HEK293 (cell line): Measurements from ENCODE around the gene CACNA1C.

Source experiments
- CTCF ChIA-PET: fragments of 350-600 bp; formaldehyde crosslinking; extraction: SDS; loops from one replicate; lab custom pipeline; 2021; ENCODE audit warnings: antibody characterized with exemption; lab: Yijun Ruan, JAX
- POLR2A ChIA-PET: fragments of 300-600 bp; formaldehyde crosslinking; extraction: SDS; loops from one replicate; lab custom pipeline; 2020; ENCODE audit warnings: antibody characterized with exemption, inconsistent platforms; lab: Yijun Ruan, JAX
- H3K27ac ChIP-seq: fragments of 200-500 bp; sonication (Bioruptor generic); 2 replicates; pipeline ENCODE4 v1.5.1; 2014; ENCODE audit warnings: low read depth, low read length, control low read depth, inconsistent platforms; ENCODE audit errors: extremely low read depth
- H3K36me3 ChIP-seq, 2 experiments: fragments of 200-500 bp in 1 of 2; sonication (Bioruptor generic) in 1 of 2; 1 replicate in 1 of 2; 2 replicates in 1 of 2; pipeline ENCODE4 v1.5.1; 2014 to 2017; ENCODE audit warnings: inconsistent platforms in 2 of 2, low read length in 2 of 2; ENCODE audit not compliant: control insufficient read depth in 2 of 2, insufficient read depth in 1 of 2
- H3K4me1 ChIP-seq: fragments of 200-500 bp; sonication (Bioruptor generic); 2 replicates; pipeline ENCODE4 v1.5.1; 2014; ENCODE audit warnings: mild to moderate bottlenecking, low read length, inconsistent platforms; ENCODE audit not compliant: control insufficient read depth, insufficient read depth
- H3K4me3 ChIP-seq: 2 replicates; pipeline ENCODE4 v1.5.1; 2011; ENCODE audit warnings: low read depth, mild to moderate bottlenecking, control low read depth, low read length, moderate library complexity
- H3K9me3 ChIP-seq: fragments of 200-500 bp; sonication (Bioruptor generic); 2 replicates; pipeline ENCODE4 v1.5.1; 2014; ENCODE audit warnings: low read depth, low read length, inconsistent platforms; ENCODE audit not compliant: control insufficient read depth, insufficient read depth
- BCL6B ChIP-seq: fragments of 450-650 bp; formaldehyde crosslinking; IDR thresholded peaks from 2 replicates; pipeline ENCODE4 v1.5.1; 2017; ENCODE audit warnings: missing biosample characterization, missing genetic modification characterization
- CTCF ChIP-seq: fragments of 450-650 bp; formaldehyde crosslinking; IDR thresholded peaks from 2 replicates; pipeline ENCODE4 v1.5.1; 2016; ENCODE audit warnings: missing biosample characterization, missing genetic modification characterization
- KLF1 ChIP-seq: fragments of 450-650 bp; formaldehyde crosslinking; IDR thresholded peaks from 2 replicates; pipeline ENCODE4 v1.5.1; 2016; ENCODE audit warnings: missing biosample characterization, missing genetic modification characterization
- PBX3 ChIP-seq: sonication (generic); formaldehyde crosslinking; IDR thresholded peaks from 2 replicates; pipeline ENCODE4 v1.8.1; 2022; ENCODE audit warnings: mild to moderate bottlenecking, moderate library complexity, missing genetic modification reagents
- REPIN1 ChIP-seq: fragments of 450-650 bp; formaldehyde crosslinking; IDR thresholded peaks from 2 replicates; pipeline ENCODE4 v1.5.1; 2017; ENCODE audit warnings: missing biosample characterization, missing genetic modification characterization, low read depth
- SP3 ChIP-seq: fragments of 450-650 bp; formaldehyde crosslinking; IDR thresholded peaks from 2 replicates; pipeline ENCODE4 v1.5.1; 2016; ENCODE audit warnings: missing biosample characterization, missing genetic modification characterization
- ZBTB48 ChIP-seq: fragments of 450-650 bp; formaldehyde crosslinking; IDR thresholded peaks from 2 replicates; pipeline ENCODE4 v1.5.1; 2016; ENCODE audit warnings: missing biosample characterization, missing genetic modification characterization
- ZIC2 ChIP-seq: fragments of 450-650 bp; formaldehyde crosslinking; IDR thresholded peaks from 2 replicates; pipeline ENCODE4 v1.5.1; 2016; ENCODE audit warnings: missing biosample characterization, missing genetic modification characterization
- ZNF114 ChIP-seq: fragments of 450-650 bp; formaldehyde crosslinking; IDR thresholded peaks from 2 replicates; pipeline ENCODE4 v1.5.0; 2017; ENCODE audit warnings: missing biosample characterization, missing genetic modification characterization
- ZNF132 ChIP-seq: fragments of 450-650 bp; formaldehyde crosslinking; IDR thresholded peaks from 2 replicates; pipeline ENCODE4 v1.5.1; 2017; ENCODE audit warnings: missing biosample characterization, missing genetic modification characterization, borderline replicate concordance
- ZNF146 ChIP-seq: fragments of 450-650 bp; formaldehyde crosslinking; IDR thresholded peaks from 2 replicates; pipeline ENCODE4 v1.5.1; 2016; ENCODE audit warnings: missing biosample characterization, missing genetic modification characterization
- ZNF148 ChIP-seq: fragments of 450-650 bp; formaldehyde crosslinking; IDR thresholded peaks from 2 replicates; pipeline ENCODE4 v1.5.0; 2017; ENCODE audit warnings: missing biosample characterization, missing genetic modification characterization, borderline replicate concordance
- ZNF18 ChIP-seq: fragments of 450-650 bp; formaldehyde crosslinking; IDR thresholded peaks from 2 replicates; pipeline ENCODE4 v1.5.1; 2016; ENCODE audit warnings: missing biosample characterization, missing genetic modification characterization
- ZNF302 ChIP-seq: fragments of 450-650 bp; formaldehyde crosslinking; IDR thresholded peaks from 2 replicates; pipeline ENCODE4 v1.5.1; 2016; ENCODE audit warnings: missing biosample characterization, missing genetic modification characterization, low read depth
- ZNF350 ChIP-seq: fragments of 450-650 bp; formaldehyde crosslinking; IDR thresholded peaks from 2 replicates; pipeline ENCODE4 v1.5.0; 2017; ENCODE audit warnings: missing biosample characterization, mild to moderate bottlenecking, missing genetic modification characterization
- ZNF354C ChIP-seq: fragments of 450-650 bp; formaldehyde crosslinking; IDR thresholded peaks from 2 replicates; pipeline ENCODE4 v1.5.1; 2016; ENCODE audit warnings: missing biosample characterization, missing genetic modification characterization, low read depth, borderline replicate concordance
- ZNF548 ChIP-seq: fragments of 450-650 bp; formaldehyde crosslinking; IDR thresholded peaks from 2 replicates; pipeline ENCODE4 v1.5.1; 2016; ENCODE audit warnings: missing biosample characterization, missing genetic modification characterization
- ZNF558 ChIP-seq: fragments of 450-650 bp; formaldehyde crosslinking; IDR thresholded peaks from 2 replicates; pipeline ENCODE4 v1.5.1; 2016; ENCODE audit warnings: missing biosample characterization, missing genetic modification characterization
- ZNF830 ChIP-seq: fragments of 450-650 bp; IDR thresholded peaks from 2 replicates; pipeline ENCODE4 v1.5.0; 2018; ENCODE audit warnings: missing biosample characterization, missing genetic modification characterization, low read depth, mild to moderate bottlenecking, moderate library complexity

The CACNA1C gene

GRCh38 chr12:2679816-2680675 is 627.3 kb downstream of the CACNA1C start:
- TF ChIP-seq ZIC2 (tag by site-specific recombination) (peak; percentile 81), KLF1 (peak; percentile 54), ZBTB48 (tag by site-specific recombination) (no peak)
- TF ChIP-seq, all 188 proteins: peak for 2
- ChIA-PET CTCF (interaction anchor here (1.1 kb wide), 1 partner anchor 11 kb away, joined by 3 read pairs; no protein-coding TSS in a partner anchor), POLR2A (no interaction called here)
- Histone ChIP-seq H3K4me1 (no peaks in the 10 kb centered on the region), H3K9me3 (no peaks in the 10 kb centered on the region), H3K4me3 (no peak overlapping the region), H3K27ac (no peak overlapping the region), H3K36me3 (no peaks in the 10 kb centered on the region)

- CTCF ChIA-PET: interaction anchor here (1.1 to 1.9 kb wide), 3 partner anchors 12 to 103 kb away, joined by 3 to 4 read pairs (median 4); no protein-coding TSS in a partner anchor
- Histone ChIP-seq H3K36me3 (no peaks in the 10 kb centered on the region), H3K4me3 (no peak overlapping the region), H3K9me3 (no peaks in the 10 kb centered on the region), H3K27ac (no peak overlapping the region), H3K4me1 (no peaks in the 10 kb centered on the region)
- POLR2A ChIA-PET: no interaction called here
- TF ChIP-seq ZNF18 (tag by site-specific recombination) (no peak), ZNF132 (tag by site-specific recombination) (no peak), BCL6B (tag by site-specific recombination) (no peak), REPIN1 (no peak), ZNF146 (no peak), ZNF830 (tag by site-specific recombination) (no peak), SP3 (no peak), CTCF (tag by site-specific recombination) (no peak), ZNF548 (tag by site-specific recombination) (no peak), ZNF354C (tag by site-specific recombination) (no peak), ZNF558 (tag by site-specific recombination) (no peak), ZNF148 (tag by site-specific recombination) (no peak), ZNF302 (no peak), PBX3 (CRISPR knock-in tag) (no peak), ZNF114 (no peak), ZNF350 (no peak)
These were observed 627.9 kb downstream of the CACNA1C start for GRCh38 chr12:2680676-2681039.
